HG03196 (cell line): ENCODE results near the gene WNK1.
"Not testable (repeated sequence)": the region's sequence is repeated elsewhere in the genome, so short reads cannot be mapped to it uniquely, and the experiment has no call there.

ENCODE experiments used
- ATAC-seq: cut with Tn5 transposase; IDR thresholded peaks from one replicate; pipeline ENCODE4 v1.9.1; 2021; ENCODE audit not compliant: unreplicated experiment

The WNK1 gene

DNA sequence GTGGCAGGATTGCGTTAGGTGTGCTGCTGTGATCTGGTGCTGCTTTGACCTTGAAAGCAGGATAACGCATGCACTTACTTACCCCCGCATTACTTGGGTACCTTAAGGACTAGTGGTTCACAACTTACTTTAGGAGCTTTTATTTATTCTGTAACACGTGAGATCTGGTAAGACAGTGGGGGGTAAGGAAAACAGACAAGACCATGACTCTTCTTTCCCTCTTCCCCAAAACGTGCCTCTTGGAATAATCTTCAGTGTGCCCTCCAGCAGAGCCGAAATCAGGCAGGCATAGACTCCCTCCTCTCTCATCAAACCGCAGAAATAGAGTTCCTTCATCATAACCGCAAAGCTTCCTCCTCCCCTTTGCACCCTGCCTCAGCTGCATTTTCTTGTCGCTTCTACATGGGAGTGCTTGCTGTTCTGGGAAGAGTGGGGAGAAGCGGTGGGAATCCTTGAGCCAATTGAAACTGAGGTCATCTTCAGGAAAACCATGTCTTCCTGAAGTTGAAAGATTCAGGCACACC is 153.7 kb downstream of the WNK1 start:
- ATAC-seq, result no peak

DNA sequence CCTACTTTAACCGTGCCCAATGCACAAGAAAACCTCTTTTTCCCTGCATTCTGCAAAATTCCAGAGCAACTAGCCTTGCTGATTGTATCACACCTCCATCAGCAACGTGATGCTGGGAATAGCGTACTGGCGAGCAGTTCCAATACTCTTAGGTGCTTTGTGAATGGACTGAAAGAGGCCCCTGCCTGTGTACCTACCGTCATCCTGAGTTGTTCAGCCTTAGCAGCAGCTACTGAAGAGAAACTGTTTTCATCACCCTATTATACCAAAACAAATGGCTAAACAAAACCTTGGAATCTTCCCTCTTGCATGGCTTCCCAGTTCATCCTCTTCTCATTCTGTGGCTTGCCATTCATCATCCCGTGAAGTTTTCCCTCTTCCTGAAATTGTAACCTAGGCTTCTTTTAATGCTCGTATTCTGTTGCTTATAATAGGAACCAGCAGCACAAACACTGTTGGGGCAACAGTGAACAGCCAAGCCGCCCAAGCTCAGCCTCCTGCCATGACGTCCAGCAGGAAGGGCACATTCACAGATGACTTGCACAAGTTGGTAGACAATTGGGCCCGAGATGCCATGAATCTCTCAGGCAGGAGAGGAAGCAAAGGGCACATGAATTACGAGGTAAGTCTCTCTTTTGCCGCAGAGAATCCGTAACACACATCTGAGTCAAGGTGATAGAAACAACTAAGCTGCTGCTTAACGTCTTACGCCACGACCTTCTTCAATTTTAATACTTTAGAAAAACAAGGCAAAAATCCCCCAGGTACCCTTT is 155.2 kb downstream of the WNK1 start:
- no peak for ATAC-seq

DNA sequence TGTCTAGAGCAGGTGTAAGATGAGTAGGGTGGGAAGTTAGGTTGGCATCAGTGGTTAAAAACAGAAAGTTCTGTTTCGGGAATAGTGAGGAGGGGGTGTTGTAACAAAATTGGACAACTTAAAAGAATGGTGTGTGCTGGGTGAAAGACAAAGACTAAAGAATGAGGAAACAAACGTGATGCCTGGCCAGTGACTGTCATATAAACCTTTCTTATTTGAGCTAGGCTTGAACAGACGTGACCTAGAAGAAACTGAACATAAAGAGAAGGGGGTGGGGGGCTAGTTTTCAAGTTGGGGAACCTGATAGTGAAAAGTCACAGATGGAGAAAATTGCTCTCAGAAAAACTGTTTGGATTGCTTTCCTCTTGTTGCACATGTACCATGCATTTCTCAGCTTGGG is 157.5 kb downstream of the WNK1 start:
- ATAC-seq, result no peak

DNA sequence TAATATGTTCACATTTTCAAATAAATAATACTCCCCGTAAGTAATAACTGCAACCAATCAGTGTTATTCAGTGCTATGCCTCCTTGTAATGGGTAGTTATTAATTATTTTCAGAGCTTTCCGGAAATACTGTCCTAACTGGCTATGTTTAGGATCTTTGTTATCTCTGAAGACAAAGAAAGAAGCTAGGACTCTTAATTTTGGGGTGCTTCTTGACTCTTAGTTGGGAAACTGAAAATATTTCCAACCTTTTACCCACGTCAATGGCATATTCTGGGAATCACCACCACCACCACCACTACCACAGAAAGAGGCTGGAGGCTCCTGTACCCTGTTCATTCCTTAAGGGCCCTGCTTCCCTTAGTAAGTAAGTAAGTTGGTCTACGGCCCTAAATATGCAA is 158.0 kb downstream of the WNK1 start:
- no peak for ATAC-seq

DNA sequence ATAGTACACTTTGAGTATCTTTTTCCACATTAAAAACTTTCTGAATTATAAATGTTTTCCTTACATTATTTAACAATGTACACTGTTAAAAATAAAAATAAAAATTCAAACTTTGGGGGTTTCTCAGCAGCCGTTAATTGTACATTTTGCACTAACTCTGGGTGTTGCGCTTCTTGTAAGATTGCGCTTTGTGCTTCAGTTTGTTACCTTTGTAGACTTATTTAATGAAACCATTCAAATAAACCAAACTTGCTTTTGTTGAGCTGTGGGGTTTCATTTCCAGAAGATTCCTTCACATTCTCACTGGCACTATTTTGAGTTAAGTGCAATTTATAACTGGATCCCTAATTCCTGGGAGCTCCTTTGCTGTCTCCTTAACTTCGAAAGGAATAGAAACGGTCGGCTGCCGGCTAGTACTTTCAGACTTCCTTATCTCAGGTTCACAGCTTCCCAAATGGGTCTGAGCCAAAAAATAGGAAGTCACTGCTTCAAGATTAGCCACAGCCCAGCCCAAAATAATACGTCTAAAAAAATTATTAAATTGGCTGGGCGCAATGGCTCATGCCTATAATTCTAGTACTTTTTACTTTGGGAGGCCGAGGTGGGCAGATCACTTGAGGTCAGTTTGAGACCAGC is 158.9 kb downstream of the WNK1 start:
- no peak for ATAC-seq

DNA sequence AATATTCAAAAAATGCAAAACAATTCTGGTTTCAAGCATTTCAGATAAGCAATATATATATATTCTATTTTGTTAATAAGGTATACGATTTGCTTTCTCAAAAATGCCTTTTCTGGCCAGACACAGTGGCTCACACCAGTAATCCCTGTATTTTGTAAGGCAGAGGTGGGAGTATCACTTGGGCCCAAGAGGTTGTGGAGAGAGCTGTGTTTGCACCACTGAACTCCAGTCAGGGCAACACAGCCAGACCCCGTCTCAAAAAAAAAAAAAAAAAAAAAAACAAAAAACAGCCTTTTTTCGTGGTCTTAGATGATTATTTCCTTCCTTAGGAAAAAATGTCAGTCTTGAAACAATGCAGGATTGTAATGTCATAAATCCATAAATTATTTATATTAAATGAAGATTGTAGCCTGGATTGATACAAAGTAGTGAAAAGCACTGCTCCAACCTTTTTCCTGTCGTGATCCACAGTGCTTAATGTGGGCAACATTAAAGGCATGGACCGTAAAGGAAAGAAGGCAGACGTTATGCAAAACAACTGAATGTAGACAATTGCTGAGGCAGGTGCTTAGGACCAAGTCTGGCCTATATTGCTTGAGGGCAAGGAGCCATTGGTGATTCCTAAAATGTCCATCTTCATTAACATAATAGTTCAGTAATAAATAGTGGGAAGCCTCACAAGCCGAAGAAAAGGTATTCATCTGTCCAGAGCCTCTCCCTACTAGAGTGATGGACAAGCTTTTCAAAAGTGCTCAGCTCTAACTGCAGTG is 160.3 kb downstream of the WNK1 start:
- ATAC-seq, result no peak

DNA sequence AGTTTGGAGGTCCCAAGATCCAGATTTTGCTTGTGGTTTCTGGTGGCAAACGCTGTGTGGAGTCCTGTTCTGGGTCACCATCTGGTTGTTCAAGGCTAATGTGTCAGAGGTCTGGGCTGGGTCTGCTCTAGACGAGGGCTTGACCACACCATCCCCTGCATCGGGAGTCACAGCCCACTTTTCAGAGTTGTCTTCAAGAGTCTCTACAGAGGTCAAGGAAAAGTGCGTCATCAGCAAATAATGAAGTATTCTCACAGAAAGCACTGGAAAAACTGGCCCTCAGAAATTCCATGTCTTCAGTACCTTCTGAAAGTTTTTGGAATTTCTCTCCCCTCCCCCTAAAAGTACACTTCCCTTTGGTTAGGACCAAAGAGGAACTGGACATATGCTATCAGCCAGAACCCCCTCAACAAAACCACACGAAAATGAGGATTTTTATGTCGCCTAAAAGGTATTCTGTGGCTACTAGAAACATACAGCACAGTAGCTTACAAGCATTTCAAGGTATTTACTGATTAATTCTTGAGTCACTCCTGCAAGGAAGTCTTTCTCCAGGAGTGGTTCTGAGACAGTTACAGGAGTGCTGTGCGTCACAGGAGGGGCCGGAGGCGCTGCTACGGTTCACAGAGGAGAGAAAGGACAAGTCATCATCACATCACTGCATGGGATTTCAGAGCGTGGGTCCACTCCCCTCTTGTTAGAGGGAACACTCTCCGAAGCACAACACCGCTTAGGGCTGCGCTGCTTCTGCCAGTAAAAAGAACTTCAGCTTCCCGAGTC is 161.7 kb downstream of the WNK1 start:
- no peak for ATAC-seq

DNA sequence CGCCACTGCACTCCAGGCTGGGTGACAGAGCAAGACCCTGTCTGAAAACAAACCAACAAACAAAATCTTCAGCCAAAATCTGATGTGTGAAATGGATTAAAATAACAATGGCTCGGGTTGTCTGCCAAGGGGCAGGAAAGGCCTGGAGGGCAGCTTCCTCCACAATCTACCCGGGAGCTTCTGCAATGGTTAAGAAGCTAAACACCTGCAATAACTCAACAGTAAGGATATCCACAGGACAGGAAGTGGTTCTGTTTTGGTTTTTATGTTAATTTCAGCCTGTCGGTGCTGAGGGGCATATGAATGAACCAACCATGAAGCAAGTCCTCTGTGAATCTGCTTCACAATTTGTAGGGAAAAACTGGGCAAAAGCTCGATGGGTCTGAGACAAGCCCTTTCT is 162.7 kb downstream of the WNK1 start:
- no peak for ATAC-seq

DNA sequence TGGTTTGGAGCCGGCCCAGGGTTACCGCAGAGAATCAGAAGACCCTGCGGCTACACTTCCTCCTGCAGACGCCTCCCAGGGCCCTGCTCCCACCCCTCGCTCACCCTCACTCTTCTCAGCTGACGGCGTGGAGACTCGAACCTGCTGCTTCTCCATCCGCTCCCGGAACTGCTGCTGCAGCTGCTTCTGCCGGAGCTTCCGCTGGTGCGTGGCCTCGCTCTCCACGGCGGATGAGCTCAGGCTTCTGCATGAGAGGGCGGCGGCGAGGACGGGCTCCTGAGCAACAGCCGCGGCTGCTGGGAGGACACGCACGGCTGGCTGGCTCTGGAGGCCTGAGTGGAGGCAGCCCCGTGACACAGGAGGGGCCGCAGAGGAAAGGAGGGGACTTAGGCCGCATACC is 163.9 kb downstream of the WNK1 start:
- no peak for ATAC-seq

DNA sequence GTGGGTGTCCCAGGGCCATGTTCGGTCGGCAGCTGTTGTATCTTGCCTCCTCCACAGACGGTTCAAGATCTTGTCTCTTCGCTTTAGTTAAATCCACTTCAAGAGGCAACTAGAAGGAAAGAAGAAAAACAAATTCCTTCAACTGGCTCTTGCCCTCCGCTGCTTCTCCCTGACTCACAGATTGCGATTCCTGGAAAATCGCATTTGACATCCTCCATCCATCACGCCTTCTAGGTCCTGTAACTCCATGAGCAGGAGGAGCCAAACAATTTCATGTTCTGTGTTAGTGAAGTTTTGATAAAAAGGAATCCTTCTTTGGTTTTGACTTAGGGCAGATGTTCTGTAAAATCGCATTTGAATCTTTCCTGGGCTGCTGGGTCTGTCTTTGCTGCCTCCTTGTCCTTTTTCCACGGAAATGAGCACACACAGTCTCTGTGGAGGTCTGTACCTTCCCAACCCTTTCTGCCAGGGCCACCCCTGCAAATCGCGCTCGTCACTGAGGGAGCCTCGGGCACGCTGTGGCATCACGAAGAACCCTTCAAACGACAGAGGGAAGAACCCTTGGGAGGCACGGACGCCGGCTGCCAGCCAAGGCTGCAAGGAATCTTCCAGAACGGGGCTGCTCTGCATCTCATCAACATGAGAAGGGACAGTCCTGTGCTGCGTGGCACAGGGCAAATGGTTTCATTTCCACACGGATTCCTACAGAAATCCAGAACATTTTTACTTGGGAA is 164.5 kb downstream of the WNK1 start:
- no peak for ATAC-seq

DNA sequence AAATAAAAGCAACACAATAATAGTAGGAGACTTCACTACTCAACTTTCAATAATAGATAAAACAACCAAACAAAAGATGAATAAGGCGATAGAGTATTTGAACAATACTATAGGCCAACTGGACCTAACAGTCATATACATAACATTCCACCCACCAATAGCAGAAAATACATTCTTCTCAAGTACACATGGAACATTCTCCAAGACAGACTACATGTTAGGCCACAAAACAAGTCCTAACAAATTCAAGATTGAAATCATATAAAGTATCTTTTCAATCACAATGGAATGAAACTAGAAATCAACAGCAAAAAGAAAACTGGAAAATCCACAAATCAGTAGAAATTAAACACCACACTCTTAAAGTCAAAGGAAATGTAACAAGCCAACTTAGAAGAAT is 168.3 kb downstream of the WNK1 start:
- ATAC-seq, result no peak

DNA sequence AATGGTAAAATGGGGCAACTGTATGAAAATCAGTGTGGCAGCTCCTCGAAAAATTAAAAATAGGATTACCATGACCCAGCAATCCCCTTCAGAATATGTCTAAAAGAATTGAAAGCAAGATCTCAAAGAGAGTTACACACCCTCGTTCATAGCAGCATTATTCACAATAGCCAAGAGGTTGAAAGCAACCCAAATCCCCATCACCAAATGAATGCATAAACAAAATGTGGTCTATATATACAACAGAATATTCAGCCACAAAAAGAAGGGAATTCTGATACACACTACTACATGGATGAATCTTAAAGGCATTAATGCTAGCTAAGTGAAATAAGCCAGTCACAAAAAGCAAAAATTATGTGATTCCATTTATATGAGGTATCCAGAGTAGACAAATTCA is 169.9 kb downstream of the WNK1 start:
- no peak for ATAC-seq

DNA sequence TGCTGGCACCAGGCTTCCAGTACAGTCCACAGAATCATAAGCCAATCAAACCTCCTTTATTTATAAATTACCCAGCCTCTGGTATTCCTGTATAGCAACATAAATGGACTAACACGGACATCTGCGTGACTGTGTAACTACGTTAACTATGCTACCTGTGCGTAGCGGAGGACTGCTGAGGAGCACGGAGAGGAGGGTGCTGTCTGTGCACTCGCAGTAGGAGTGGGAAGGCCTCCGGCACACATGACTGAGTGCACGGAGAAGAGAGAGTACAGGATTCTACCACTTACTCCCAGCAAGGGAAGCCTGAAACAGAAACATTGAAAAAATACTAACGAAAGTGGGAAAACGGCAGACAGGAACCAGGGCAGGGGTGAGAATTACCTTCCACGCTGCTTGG is 174.3 kb downstream of the WNK1 start:
- no peak for ATAC-seq

DNA sequence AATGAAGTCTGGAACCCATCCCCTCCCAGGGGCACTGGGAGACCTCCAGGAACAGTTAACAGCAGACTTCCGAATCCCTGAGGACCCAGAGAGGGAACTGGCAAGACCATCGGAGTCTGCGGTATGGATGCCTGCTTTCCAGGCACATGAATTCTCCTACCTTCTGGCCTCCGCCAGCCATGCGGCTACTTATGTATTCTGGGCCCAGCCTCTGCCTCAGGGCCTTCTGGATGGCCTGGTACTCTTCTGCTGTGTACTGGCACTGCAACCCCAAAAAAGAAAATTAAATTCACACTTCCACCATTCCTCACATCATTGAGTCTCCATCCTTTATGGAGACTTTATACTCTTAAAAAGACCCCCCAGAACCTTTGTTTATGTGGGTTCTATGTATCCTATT is 178.7 kb downstream of the WNK1 start:
- no peak for ATAC-seq

DNA sequence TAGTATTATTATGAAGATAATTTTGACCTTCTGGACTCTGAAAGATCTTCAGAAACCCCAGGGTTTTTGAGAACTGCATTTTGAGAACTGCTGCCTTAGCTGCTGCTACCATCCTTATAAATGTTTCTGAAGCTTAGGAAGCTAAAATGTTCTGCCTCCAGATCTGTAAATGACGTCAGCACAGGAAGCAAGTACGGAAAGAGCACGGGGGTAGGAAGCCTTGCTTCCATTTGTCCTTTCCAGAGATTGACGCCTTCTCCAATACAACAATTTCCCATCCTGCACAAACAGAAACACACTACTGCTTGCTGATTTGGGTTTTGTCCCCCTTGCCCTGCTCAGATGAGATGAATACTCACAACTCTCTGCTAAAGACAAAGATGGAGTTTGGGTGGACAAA is 179.2 kb downstream of the WNK1 start:
- no peak for ATAC-seq

DNA sequence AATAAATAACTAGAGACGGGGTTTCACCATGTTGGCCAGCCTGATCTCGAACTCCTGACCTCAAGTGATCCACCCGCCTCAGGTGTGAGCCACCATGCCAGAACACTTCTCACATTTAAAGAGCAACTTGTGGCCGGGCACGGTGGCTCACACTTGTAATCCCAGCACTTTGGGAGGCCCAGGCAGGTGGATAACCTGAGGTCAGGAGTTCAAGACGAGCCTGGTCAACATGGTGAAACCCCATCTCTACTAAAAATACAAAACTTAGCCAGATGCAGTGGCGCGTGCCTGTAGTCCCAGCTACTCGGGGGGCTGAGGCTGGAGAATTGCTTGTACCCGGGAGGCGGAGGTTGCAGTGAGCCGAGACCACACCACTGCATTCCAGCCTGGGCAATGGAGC is 183.5 kb downstream of the WNK1 start:
- ATAC-seq, result not testable (repeated sequence)

DNA sequence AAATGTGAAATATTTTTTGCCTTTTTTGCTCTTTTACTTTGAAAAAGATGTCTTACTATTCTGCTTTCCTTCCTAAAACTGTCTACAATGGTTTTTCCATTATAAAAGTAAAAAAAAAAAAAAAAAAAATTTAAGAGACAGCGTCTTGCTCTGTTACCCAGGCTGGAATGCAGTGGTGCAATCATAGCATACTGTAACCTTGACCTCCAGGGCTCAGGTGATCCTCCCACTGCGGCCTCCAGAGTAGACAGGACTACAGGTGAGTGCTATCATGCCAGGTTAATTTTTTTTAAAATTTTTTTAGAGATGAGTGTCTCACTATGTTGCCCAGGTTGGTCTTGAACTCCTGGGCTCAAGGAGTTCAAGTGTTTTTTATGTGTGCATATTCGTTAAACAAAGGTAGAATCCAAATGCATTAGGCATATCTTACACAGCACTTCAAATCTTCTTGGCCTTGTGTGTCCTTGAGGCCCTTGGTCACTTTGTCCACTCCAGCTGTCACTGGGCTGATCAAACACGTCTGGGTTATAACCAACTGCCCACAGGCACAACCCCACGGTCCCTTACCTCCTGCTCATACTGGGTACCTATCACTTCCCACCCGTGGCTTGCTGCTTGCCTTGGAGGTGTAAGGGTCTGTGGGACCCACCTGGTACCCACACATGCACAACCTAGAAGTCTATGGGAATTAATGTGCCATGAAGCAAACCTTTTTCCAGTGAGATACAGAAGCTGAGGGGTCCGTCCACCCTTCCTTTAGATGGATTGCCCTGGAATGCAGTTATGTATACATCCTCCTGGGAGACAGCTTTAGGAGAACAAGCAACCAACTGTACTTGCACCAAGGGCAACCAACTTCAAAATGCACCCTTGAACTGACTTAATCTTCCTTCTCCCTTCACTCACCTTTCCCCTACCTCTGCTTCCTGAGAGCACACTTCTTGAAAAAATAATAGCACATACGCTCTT is 184.3 kb downstream of the WNK1 start:
- no peak for ATAC-seq

DNA sequence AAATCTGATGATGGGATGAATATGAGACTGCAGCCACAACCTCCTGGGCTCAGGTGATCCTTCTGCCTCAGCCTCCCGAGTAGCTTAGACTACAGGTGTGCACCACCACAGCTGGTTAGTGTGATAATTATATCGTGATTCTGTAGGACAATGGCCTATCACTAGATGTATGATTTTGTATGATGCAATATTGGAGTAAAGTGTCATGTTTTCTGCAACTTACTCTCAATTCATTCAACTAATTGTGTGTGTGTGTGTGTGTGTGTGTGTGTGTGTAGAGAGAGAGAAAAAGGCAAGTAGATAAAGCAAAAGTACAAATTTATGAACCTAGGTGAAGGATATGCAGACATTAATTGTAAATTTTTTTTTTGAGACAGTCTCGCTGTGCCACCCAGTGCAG is 186.4 kb downstream of the WNK1 start:
- ATAC-seq, result no peak

DNA sequence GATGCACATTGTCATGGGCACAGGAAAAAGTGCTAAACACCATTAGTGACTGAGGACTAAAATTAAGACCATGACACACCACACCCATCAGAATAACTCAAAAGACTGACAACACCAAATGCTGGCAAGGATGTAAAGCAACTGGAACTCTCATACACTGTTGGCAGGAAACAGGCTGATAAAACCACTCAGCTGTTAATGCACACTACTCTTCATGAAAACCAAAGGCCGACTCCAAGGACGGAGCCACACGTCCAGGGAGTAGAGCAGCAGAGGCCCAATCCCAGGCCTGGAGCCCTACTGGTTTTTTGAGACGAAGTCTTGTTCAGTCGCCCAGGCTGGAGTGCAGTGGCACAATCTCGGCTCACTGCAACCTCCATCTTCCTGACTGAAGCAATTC is 190.7 kb downstream of the WNK1 start:
- ATAC-seq, result no peak
